Neural crest cell (in vitro differentiated cells): Measurements from ENCODE around the gene SH3D21. TPM values are rescaled to one million over a fixed set of nuclear protein-coding genes. Genes with fewer than 3 reads are reported as not detected.

ENCODE experiments used
- DNase-seq: peaks from one replicate; pipeline ENCODE4 v3.0.0; 2021; ENCODE audit warnings: low read depth, mixed read lengths, low spot score
- H3K27ac Mint-ChIP-seq: one replicate; pipeline ENCODE4 v1.8.0; 2021; ENCODE audit warnings: mild to moderate bottlenecking, mixed read lengths; ENCODE audit not compliant: unreplicated experiment
- H3K27me3 Mint-ChIP-seq: 2 replicates; pipeline ENCODE4 v1.8.0; 2021; ENCODE audit warnings: low read depth, mild to moderate bottlenecking, mixed read lengths
- H3K36me3 Mint-ChIP-seq: 2 replicates; pipeline ENCODE4 v1.8.0; 2021; ENCODE audit warnings: low read depth, mild to moderate bottlenecking, mixed read lengths
- H3K4me1 Mint-ChIP-seq: 2 replicates; pipeline ENCODE4 v1.8.0; 2021; ENCODE audit warnings: mixed read lengths
- H3K4me3 Mint-ChIP-seq: one replicate; pipeline ENCODE4 v1.8.0; 2021; ENCODE audit warnings: mild to moderate bottlenecking, mixed read lengths
- H3K9me3 Mint-ChIP-seq: 2 replicates; pipeline ENCODE4 v1.8.0; 2021; ENCODE audit warnings: mixed read lengths
- CTCF ChIP-seq: fragments of 200-600 bp; sonication (generic); conservative IDR thresholded peaks from 2 replicates; pipeline ENCODE4 v1.5.0; 2021; ENCODE audit warnings: antibody characterized with exemption, mild to moderate bottlenecking
- total RNA-seq: library from RNA; stranded (reverse); gene quantifications from 2 replicates; pipeline ENCODE4 v1.2.1, GENCODE V29; 2021

SH3D21 gene
- total RNA-seq, 1 donor from 2014 or later = 5.4 TPM

GRCh38 chr1:36367798-36368197 lies 61.6 kb downstream of the SH3D21 start:
- Mint-ChIP-seq H3K9me3 (no peaks in the 10 kb centered on the region), H3K36me3 (no peaks in the 10 kb centered on the region), H3K27me3 (no peaks in the 10 kb centered on the region), H3K4me3 (no peak overlapping the region), H3K4me1 (peaks cover 31% of the 10 kb centered on the region), H3K27ac (no peak overlapping the region)
- DNase-seq = no peak
- no peak for TF ChIP-seq CTCF

- H3K36me3 Mint-ChIP-seq = no peaks in the 10 kb centered on the region
- no peaks in the 10 kb centered on the region for H3K27me3 Mint-ChIP-seq
- no peaks in the 10 kb centered on the region for H3K9me3 Mint-ChIP-seq
- H3K4me3 Mint-ChIP-seq = peak overlapping the region; percentile 47
- H3K4me1 Mint-ChIP-seq = peaks cover 46% of the 10 kb centered on the region
- no peak overlapping the region for H3K27ac Mint-ChIP-seq
- TF ChIP-seq CTCF = peak; percentile 91
- peak; percentile 89 for DNase-seq
These were observed 63.1 kb downstream of the SH3D21 start for GRCh38 chr1:36369061-36369861.

Other genes starting within 250 kb of the SH3D21 start
- 7.4 and 8.4 TPM in 2 replicates for gene TEKT2, start 222.3 kb upstream of the SH3D21 start, total RNA-seq
- 33.8 and 34.0 TPM in 2 replicates for gene ADPRS, start 217.5 kb upstream of the SH3D21 start, total RNA-seq
- 0.09 TPM in 2 replicates for gene COL8A2, start 181.1 kb upstream of the SH3D21 start, total RNA-seq
- gene TRAPPC3, start 156.9 kb upstream of the SH3D21 start, total RNA-seq = 48.6 and 52.8 TPM in 2 replicates
- 165 and 166 TPM in 2 replicates for gene MAP7D1, start 150.2 kb upstream of the SH3D21 start, total RNA-seq
- 167 and 170 TPM in 2 replicates for gene THRAP3, start 81.9 kb upstream of the SH3D21 start, total RNA-seq
- 24.8 and 28.5 TPM in 2 replicates for gene EVA1B, start 17.3 kb downstream of the SH3D21 start, total RNA-seq
- 77.5 and 80.1 TPM in 2 replicates for gene STK40, start 79.6 kb downstream of the SH3D21 start, total RNA-seq
- gene LSM10, start 91.5 kb downstream of the SH3D21 start, total RNA-seq = 48.1 and 48.4 TPM in 2 replicates
- 10.5 and 11.5 TPM in 2 replicates for gene OSCP1, start 144.1 kb downstream of the SH3D21 start, total RNA-seq
- gene MRPS15, start 158.0 kb downstream of the SH3D21 start, total RNA-seq = 89.8 and 97.3 TPM in 2 replicates
- not detected in 2 replicates for gene CSF3R, start 176.5 kb downstream of the SH3D21 start, total RNA-seq